ENCODE data around the gene GNB5. TPM values are rescaled to one million over a fixed set of nuclear protein-coding genes. Genes with fewer than 3 reads are reported as not detected.
"Not testable (repeated sequence)": the region's sequence is repeated elsewhere in the genome, so short reads cannot be mapped to it uniquely, and the experiment has no call there.

Gene GNB5
- total RNA-seq, 1 experiment from 2014 or later, result 29.8 TPM

- Histone ChIP-seq H3K18ac (ENCODE audit: insufficient read length, low read depth, low read length) (no peak overlapping the region), H3K56ac (ENCODE audit: insufficient read length, low read depth, low read length) (no peak overlapping the region), H3K27me3 (ENCODE audit: insufficient read depth, low read length) (no peaks in the 10 kb centered on the region), H3K4ac (ENCODE audit: low read depth, low read length) (no peak overlapping the region), H4K20me1 (ENCODE audit: control insufficient read depth, insufficient read depth, insufficient read length) (no peaks in the 10 kb centered on the region), H3K4me2 (ENCODE audit: insufficient read depth, insufficient read length, low read length) (no peak overlapping the region), H2BK20ac (ENCODE audit: low read depth, low read length, poor library complexity, severe bottlenecking) (no peak overlapping the region), H3K79me2 (ENCODE audit: insufficient read depth, low read length) (no peaks in the 10 kb centered on the region), H2BK15ac (ENCODE audit: low read depth, low read length) (no peak overlapping the region), H4K8ac (replicated peaks; ENCODE audit: insufficient read length, low read depth, low read length) (no peak overlapping the region), H3K23me2 (ENCODE audit: insufficient read length, low read depth, low read length, poor library complexity, severe bottlenecking) (no peaks in the 10 kb centered on the region), H3K9ac (ENCODE audit: extremely low read depth, insufficient read length, low read length) (no peak overlapping the region), H2AFZ (ENCODE audit: low read length) (no peak overlapping the region), H3K4me1 (ENCODE audit: insufficient read depth, low read length) (no peaks in the 10 kb centered on the region), H2BK12ac (ENCODE audit: insufficient read length, low read depth, low read length) (no peak overlapping the region), H2BK5ac (ENCODE audit: insufficient read length, low read length) (no peak overlapping the region), H3K14ac (ENCODE audit: insufficient read depth, low read length) (no peak overlapping the region), H4K5ac (ENCODE audit: insufficient read length, low read depth, low read length) (no peak overlapping the region), H3T11ph (ENCODE audit: low read length) (no peak overlapping the region), H2AK5ac (ENCODE audit: insufficient read length, low read length) (no peak overlapping the region), H2BK120ac (ENCODE audit: low read depth, low read length, poor library complexity, severe bottlenecking) (no peak overlapping the region), H3K23ac (ENCODE audit: insufficient read length, low read depth, low read length) (no peak overlapping the region), H3K27ac (ENCODE audit: insufficient read length, low read depth, low read length) (no peak overlapping the region), H4K91ac (ENCODE audit: insufficient read length, low read depth, low read length) (no peak overlapping the region), H3K79me1 (ENCODE audit: insufficient read depth, low read depth, low read length, poor library complexity, severe bottlenecking) (no peaks in the 10 kb centered on the region), H3K9me3 (ENCODE audit: control insufficient read depth, low read depth, low read length) (no peaks in the 10 kb centered on the region)
- DNase-seq, result no peak
- Mint-ChIP-seq H3K4me1 (no peaks in the 10 kb centered on the region), H3K9me3 (no peaks in the 10 kb centered on the region), H3K4me3 (no peak overlapping the region), H3K27ac (no peak overlapping the region), H3K27me3 (ENCODE audit: low read depth) (no peaks in the 10 kb centered on the region), H3K36me3 (ENCODE audit: insufficient read depth in 1 of 3, low read depth in 3 of 3) (no peaks in the 10 kb centered on the region)
- TF ChIP-seq, protein P1, sequence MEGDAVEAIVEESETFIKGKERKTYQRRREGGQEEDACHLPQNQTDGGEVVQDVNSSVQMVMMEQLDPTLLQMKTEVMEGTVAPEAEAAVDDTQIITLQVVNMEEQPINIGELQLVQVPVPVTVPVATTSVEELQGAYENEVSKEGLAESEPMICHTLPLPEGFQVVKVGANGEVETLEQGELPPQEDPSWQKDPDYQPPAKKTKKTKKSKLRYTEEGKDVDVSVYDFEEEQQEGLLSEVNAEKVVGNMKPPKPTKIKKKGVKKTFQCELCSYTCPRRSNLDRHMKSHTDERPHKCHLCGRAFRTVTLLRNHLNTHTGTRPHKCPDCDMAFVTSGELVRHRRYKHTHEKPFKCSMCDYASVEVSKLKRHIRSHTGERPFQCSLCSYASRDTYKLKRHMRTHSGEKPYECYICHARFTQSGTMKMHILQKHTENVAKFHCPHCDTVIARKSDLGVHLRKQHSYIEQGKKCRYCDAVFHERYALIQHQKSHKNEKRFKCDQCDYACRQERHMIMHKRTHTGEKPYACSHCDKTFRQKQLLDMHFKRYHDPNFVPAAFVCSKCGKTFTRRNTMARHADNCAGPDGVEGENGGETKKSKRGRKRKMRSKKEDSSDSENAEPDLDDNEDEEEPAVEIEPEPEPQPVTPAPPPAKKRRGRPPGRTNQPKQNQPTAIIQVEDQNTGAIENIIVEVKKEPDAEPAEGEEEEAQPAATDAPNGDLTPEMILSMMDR (conservative IDR thresholded peaks at IDR 0.05), result no peak
Observed at GRCh38 chr15:52097180-52097579, 94.0 kb downstream of the GNB5 start.

DNA sequence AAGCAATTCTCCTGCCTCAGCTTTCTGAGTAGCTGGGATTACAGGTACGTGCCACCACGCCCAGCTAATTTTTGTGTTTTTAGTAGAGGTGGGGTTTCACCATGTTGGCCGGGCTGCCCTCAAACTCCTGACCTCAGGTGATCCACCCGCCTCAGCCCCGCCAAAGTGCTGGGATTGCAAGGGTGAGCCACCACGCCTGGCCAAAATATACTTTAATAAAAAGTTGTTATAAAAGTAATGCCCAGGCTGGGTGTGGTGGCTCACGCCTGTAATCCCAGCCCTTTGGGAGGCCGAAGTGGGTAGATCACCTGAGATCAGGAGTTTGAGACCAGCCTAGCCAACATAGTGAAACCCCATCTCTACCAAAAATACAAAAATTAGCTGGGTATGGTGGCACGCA is 94.7 kb downstream of the GNB5 start:
- H3K4me1 Mint-ChIP-seq; H2AK5ac ChIP-seq (ENCODE audit: insufficient read length, low read length); H3K27me3 ChIP-seq (ENCODE audit: insufficient read depth, low read length); H2BK12ac ChIP-seq (ENCODE audit: insufficient read length, low read depth, low read length); H3K27ac ChIP-seq (ENCODE audit: insufficient read length, low read depth, low read length); H3K56ac ChIP-seq (ENCODE audit: insufficient read length, low read depth, low read length); H2BK5ac ChIP-seq (ENCODE audit: insufficient read length, low read length); H4K91ac ChIP-seq (ENCODE audit: insufficient read length, low read depth, low read length); H3K27me3 Mint-ChIP-seq (ENCODE audit: low read depth); H3K9me3 Mint-ChIP-seq; H3K23ac ChIP-seq (ENCODE audit: insufficient read length, low read depth, low read length); H3K14ac ChIP-seq (ENCODE audit: insufficient read depth, low read length); DNase-seq; H3K4me3 Mint-ChIP-seq; H2BK20ac ChIP-seq (ENCODE audit: low read depth, low read length, poor library complexity, severe bottlenecking); H3K4me1 ChIP-seq (ENCODE audit: insufficient read depth, low read length); H3K23me2 ChIP-seq (ENCODE audit: insufficient read length, low read depth, low read length, poor library complexity, severe bottlenecking); H3K79me1 ChIP-seq (ENCODE audit: insufficient read depth, low read depth, low read length, poor library complexity, severe bottlenecking); H3K79me2 ChIP-seq (ENCODE audit: insufficient read depth, low read length); H2BK15ac ChIP-seq (ENCODE audit: low read depth, low read length); H4K5ac ChIP-seq (ENCODE audit: insufficient read length, low read depth, low read length); H3K36me3 Mint-ChIP-seq (ENCODE audit: insufficient read depth in 1 of 3, low read depth in 3 of 3); H3T11ph ChIP-seq (ENCODE audit: low read length); H4K20me1 ChIP-seq (ENCODE audit: control insufficient read depth, insufficient read depth, insufficient read length); H3K27ac Mint-ChIP-seq; H4K8ac ChIP-seq (replicated peaks; ENCODE audit: insufficient read length, low read depth, low read length); H3K4ac ChIP-seq (ENCODE audit: low read depth, low read length); H3K9me3 ChIP-seq (ENCODE audit: control insufficient read depth, low read depth, low read length); H2AFZ ChIP-seq (ENCODE audit: low read length); H3K18ac ChIP-seq (ENCODE audit: insufficient read length, low read depth, low read length); H2BK120ac ChIP-seq (ENCODE audit: low read depth, low read length, poor library complexity, severe bottlenecking); H3K4me2 ChIP-seq (ENCODE audit: insufficient read depth, insufficient read length, low read length); H3K9ac ChIP-seq (ENCODE audit: extremely low read depth, insufficient read length, low read length): not testable (repeated sequence)
- WGBS (ENCODE audit: extremely low coverage, insufficient read length, low lambda C conversion rate), result no CpG with 5 or more reads among the region's 9 CpGs

Data from H9 (cell line).